ENCODE measurements around the gene CDHR3.

Gene CDHR3

DNA sequence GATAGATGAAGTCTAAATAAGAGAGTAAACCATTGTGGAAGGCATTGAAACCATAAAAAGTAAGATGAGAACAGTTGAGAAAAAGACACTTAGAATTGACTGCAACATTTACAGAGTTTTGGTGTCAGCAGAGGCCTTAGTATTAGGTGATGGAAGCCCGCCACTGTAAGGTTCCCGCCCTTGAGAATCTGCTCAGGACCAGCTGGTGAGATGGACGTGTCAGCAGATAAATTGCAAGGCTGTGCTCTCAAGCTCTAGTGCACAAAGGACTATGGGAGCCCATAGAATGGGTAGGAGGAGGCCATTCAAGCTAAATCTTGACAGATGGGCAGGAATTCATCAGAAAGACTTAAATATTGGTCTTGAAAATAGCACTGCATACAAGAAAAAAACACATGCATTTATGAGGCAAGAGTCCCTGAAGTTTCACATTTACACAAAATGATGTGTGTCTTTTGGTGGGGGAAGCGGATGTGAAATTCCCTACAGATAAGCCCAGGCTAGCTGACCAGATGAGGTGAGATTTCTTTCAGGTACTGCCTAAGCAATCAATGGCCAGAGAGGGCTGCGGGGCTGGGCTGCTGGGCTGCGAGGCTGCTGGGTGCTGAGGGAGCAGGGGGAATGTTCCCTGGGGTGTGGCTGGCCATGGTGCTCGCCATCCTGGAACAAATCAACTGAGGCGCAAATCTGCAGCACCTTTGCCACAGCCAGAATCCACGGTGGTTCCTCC lies 106.6 kb downstream of the CDHR3 start:
- DNase-seq: no peak

GRCh38 chr7:106070201-106070551 lies 107.1 kb downstream of the CDHR3 start:
- DNase-seq: no peak

DNA sequence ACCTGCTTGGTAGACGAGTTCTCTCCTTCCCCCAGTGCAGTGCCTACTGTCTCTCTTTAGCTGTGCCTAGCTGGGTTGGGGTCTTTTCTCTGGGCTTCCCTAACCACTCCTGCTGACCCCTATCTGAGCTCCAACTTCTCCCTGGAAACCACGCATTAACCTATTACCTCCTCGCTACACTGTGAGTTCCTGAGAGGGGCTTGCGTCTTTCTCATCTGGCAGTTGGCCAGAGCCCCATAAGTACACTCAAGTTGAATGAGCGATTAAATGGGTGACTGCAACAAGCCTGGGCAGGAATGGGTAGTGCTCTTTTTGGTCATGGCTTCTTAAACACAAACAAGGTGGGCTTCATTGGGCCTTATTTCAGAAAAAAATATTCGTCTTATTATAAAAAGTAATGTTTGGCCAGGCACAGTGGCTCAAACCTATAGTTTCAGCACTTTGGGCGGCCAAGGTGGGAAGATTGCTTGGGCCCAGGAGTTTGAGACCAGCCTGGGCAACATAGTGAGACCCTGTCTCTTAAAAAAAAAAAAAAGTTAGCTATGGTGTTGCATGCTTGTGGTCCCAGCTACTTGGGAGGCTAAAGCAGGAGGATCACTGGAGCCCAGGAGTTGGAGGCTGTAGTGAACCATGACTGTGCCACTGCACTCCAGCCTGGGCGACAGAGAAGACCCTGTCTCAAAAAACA lies 107.6 kb downstream of the CDHR3 start:
- DNase-seq: no peak

DNA sequence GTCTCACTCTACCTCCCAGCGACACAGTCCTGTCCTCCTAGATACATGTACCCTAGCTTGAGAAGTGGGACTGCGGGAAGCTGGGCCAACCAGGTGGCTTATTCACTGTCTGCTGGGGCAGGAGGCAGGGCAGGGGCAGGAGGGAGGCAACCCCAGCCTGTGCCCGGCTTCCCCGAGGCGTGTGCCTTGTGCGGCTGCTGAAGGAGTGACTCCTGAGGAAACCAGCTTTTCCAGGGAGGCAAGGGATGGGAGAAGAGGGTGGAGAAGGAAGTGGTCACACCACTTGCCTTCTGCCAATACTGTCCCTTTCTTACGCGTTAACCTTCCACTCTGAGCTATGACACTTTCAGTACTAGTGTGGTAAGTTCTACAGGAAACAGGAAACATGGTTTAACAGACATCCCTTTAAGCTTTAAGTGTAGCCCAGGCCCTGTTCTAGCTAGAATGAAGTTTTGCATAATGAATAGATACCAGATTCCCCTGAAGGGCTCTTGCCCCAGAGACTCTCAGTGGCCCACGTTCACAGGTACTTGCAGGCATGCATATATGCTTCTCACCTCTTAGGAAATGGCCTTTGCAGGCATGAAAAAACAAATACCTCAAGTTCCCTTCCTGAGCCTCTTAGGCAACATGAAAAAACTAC lies 108.4 kb downstream of the CDHR3 start:
- DNase-seq: no peak

DNA sequence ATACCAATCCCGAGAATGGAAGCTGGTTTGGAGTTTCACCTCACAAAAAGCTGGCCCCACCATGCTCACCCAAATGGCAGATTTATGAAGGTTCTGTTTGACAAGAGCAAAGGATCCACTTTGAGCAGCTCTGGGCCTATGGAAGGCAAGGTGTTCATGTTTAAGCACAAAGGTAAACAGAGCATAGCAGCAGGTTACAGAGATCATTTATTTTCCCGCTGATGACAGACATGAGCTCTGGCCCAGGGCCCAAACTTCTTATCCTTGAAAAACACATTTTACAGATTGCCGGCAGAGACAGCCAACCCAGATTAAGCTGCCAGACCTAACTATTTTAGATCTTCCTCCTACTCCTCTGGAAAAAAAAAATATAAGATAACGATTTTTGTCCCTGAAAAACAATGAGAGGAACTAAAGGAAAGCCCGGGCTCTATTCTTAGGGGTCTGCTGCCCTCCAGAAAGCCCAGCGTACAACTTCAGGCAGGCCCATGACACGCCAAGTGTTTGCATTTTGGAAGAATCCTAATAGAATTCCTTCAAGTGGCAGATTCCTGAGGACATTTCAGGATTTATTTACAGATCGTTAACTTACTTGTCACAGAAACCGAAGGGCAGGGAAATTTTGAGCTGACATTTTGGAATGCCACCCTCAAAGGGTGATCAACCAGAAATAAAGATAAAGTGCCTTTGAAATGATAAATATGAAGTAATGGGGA lies 109.1 kb downstream of the CDHR3 start:
- DNase-seq: peak; percentile 89

DNA sequence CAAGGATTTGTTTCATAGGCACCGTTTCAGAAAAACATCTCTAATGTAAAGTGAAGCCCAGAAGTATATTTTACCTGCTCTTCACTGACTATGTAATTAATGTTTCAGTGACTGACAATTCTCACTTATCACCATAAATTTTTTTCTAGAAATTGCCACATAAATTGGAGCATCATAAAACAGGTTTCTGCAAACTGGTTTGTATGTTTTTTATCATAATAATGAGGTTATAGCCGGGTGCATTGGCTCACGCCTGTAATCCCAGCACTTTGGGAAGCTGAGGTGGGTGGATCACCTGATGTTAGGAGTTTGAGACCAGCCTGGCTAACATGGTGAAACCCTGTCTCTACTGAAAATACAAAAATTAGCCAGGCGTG lies 109.6 kb downstream of the CDHR3 start:
- DNase-seq: no peak

- no peak for DNase-seq
Observed at GRCh38 chr7:106073701-106074100, 110.6 kb downstream of the CDHR3 start.

DNA sequence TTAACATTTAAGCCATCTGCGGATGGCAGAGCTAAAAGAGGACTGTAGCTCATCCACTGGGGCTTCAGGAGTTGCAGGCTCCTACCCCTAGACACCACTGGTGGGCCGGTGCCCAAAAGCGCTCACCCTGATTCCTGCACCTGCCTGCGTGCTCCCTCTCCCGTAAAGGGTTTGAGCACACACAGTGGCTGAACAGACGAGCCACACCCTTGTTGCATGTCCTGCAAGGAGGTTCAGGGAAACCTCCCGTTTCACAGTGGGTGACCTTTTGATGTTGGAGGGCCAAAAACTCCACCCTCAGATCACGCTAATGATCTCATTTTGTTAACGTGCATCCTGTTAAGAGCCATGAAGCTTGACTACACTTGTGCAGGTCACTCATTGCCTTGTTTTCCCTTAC lies 111.2 kb downstream of the CDHR3 start:
- no peak for DNase-seq

DNA sequence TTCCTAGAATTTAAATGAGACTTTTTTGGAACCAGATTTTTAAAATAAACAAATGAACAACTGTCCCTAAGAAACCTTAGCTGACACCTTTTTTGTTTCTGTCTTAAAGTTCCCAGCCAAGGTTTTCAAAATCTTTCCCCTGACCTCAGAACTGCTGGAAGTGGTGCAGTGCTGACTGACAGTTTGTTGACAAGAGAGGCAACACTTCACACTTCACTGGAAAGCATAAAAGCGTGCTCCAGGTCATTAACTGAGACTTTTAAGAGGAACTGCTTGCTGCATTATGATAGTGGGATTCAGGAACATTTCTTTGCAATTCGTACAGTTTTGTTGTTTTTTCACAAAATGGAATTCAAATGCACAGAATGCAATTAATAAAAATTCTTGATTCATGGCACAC lies 112.9 kb downstream of the CDHR3 start:
- DNase-seq: no peak

DNA sequence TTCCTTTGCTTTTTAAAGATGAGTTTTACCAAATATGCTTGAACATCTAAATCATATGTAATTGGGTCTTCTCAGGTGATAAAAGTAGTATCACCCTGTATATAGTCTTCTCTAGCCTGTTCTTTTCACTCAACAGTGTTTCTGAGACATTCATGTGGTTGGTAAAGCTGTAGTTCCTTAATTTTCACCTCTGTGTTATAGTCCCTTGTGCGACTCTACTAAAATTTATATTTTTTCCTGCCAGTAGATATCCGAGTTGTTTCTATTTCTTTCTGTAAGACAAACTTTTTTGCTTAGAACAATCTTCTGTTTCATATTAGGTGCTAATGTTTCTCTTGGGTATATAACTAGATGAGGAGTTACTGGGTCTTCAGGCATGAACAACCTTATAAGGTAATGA lies 113.5 kb downstream of the CDHR3 start:
- DNase-seq: no peak

DNA sequence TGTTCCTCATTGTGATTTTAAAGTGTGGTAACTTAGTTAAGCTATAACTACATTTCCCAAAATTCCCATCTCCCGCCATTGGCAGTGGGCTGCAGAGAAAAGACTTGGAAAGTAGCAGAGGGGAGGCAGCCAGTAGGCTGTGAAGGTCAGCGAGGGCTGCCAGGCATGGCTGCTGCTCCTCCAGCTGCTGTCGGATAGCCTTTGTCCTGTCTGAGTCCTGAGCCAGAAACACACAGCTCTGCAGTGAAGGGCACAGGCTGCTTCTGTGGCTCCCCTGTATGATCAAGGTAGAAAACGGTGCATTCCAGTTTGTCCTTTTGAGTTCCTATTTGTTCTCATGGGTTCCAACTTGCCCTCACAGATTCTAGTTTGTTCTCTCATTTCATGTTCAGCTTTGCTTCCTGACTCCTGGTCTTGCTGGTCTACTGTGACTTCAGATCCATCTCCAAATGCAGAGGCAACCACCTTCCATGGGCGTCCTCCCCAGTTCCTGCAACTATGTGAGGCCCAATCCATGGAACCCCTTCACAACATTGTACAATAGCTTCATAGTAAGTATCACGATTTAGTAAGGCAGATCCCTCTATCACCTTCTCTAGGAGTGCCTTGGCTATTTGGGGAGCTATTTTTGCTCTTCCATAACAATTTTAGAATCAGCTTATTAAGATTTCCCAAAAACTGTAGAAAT lies 117.4 kb downstream of the CDHR3 start:
- no peak for DNase-seq

GRCh38 chr7:106082087-106082854 lies 119.2 kb downstream of the CDHR3 start:
- DNase-seq: no peak
